ENCODE data around the gene OR6C70.
"Not testable (repeated sequence)": the region's sequence is repeated elsewhere in the genome, so short reads cannot be mapped to it uniquely, and the experiment has no call there.

OR6C70 gene

DNA sequence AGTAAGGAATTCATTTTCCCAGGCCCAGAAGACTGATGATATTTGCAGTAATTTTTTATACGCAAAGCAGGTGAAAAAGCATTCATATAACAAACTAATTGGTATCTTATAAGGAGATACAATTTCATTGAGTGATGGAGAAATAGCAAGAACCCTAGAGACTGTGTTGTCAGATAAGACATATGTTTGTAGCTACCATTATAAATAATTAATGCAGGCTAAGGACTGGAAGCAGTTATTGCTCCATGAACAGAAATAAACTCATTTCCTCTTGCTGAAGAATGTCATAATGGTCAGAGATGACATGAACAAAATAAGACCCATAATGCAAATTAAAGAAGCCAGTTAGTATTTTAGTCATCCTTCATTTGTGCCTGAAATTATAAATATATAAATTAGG is 24.6 kb downstream of the OR6C70 start:
- TF ChIP-seq, protein P1, sequence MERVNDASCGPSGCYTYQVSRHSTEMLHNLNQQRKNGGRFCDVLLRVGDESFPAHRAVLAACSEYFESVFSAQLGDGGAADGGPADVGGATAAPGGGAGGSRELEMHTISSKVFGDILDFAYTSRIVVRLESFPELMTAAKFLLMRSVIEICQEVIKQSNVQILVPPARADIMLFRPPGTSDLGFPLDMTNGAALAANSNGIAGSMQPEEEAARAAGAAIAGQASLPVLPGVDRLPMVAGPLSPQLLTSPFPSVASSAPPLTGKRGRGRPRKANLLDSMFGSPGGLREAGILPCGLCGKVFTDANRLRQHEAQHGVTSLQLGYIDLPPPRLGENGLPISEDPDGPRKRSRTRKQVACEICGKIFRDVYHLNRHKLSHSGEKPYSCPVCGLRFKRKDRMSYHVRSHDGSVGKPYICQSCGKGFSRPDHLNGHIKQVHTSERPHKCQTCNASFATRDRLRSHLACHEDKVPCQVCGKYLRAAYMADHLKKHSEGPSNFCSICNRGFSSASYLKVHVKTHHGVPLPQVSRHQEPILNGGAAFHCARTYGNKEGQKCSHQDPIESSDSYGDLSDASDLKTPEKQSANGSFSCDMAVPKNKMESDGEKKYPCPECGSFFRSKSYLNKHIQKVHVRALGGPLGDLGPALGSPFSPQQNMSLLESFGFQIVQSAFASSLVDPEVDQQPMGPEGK (CRISPR knock-in tag; IDR thresholded peaks at IDR 0.05; ENCODE audit: borderline replicate concordance): no peak
- TF ChIP-seq ARNTL (CRISPR knock-in tag; IDR thresholded peaks at IDR 0.05; ENCODE audit: borderline replicate concordance, low read depth) (no peak), ZNF70 (CRISPR knock-in tag; IDR thresholded peaks at IDR 0.05) (no peak), ZNF8 (CRISPR knock-in tag; IDR thresholded peaks at IDR 0.05) (no peak), ZC3H10 (CRISPR knock-in tag; IDR thresholded peaks at IDR 0.05) (no peak), ZFP30 (CRISPR knock-in tag; IDR thresholded peaks at IDR 0.05) (no peak)
- TF ChIP-seq, protein P2, sequence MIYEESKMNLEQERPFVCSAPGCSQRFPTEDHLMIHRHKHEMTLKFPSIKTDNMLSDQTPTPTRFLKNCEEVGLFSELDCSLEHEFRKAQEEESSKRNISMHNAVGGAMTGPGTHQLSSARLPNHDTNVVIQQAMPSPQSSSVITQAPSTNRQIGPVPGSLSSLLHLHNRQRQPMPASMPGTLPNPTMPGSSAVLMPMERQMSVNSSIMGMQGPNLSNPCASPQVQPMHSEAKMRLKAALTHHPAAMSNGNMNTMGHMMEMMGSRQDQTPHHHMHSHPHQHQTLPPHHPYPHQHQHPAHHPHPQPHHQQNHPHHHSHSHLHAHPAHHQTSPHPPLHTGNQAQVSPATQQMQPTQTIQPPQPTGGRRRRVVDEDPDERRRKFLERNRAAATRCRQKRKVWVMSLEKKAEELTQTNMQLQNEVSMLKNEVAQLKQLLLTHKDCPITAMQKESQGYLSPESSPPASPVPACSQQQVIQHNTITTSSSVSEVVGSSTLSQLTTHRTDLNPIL (CRISPR knock-in tag; IDR thresholded peaks at IDR 0.05; ENCODE audit: low read depth): no peak
- TF ChIP-seq, protein P3, sequence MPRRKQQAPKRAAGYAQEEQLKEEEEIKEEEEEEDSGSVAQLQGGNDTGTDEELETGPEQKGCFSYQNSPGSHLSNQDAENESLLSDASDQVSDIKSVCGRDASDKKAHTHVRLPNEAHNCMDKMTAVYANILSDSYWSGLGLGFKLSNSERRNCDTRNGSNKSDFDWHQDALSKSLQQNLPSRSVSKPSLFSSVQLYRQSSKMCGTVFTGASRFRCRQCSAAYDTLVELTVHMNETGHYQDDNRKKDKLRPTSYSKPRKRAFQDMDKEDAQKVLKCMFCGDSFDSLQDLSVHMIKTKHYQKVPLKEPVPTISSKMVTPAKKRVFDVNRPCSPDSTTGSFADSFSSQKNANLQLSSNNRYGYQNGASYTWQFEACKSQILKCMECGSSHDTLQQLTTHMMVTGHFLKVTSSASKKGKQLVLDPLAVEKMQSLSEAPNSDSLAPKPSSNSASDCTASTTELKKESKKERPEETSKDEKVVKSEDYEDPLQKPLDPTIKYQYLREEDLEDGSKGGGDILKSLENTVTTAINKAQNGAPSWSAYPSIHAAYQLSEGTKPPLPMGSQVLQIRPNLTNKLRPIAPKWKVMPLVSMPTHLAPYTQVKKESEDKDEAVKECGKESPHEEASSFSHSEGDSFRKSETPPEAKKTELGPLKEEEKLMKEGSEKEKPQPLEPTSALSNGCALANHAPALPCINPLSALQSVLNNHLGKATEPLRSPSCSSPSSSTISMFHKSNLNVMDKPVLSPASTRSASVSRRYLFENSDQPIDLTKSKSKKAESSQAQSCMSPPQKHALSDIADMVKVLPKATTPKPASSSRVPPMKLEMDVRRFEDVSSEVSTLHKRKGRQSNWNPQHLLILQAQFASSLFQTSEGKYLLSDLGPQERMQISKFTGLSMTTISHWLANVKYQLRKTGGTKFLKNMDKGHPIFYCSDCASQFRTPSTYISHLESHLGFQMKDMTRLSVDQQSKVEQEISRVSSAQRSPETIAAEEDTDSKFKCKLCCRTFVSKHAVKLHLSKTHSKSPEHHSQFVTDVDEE (CRISPR knock-in tag; IDR thresholded peaks at IDR 0.05): no peak
- no peak for ATAC-seq

DNA sequence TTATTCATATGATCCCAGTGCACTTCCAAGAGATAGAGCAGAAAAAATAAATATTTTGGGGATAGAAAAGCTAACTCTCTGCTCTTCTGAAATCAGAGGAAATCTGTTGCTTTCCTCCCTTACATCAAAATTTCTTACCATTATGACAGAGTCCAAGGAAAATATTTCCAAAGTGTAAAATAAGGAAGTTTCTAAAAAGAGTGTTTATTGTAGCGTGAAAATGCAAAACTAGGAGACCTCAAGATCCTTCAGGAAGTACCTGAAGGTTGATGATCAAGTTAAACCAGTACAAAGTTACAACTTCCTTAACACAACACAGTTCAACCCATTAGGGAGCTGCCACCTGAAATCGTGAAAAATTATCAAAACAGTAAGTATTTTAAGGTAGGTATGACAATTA is 26.2 kb downstream of the OR6C70 start, which contains the start of gene OR6C2:
Gene OR6C2 (plus strand): TSS at position 301 of the 400 bp plus-strand sequence. CDS start 8,138 bp downstream, outside the sequence.
- ATAC-seq: no peak
- TF ChIP-seq TCF4 (CRISPR knock-in tag; IDR thresholded peaks at IDR 0.05; ENCODE audit: borderline replicate concordance) (no peak), BACH2 (CRISPR knock-in tag; IDR thresholded peaks at IDR 0.05; ENCODE audit: borderline replicate concordance) (no peak), ZNF565 (CRISPR knock-in tag; conservative IDR thresholded peaks at IDR 0.05; ENCODE audit: low read depth) (no peak), PPARA (CRISPR knock-in tag; IDR thresholded peaks at IDR 0.05; ENCODE audit: borderline replicate concordance) (no peak), ARNTL (CRISPR knock-in tag; IDR thresholded peaks at IDR 0.05; ENCODE audit: borderline replicate concordance, low read depth) (no peak), ESRRG (CRISPR knock-in tag; IDR thresholded peaks at IDR 0.05) (no peak), ZFP30 (CRISPR knock-in tag; IDR thresholded peaks at IDR 0.05) (no peak), ZFP3 (CRISPR knock-in tag; IDR thresholded peaks at IDR 0.05) (no peak), ZNF70 (CRISPR knock-in tag; IDR thresholded peaks at IDR 0.05) (no peak), ZNF8 (CRISPR knock-in tag; IDR thresholded peaks at IDR 0.05) (no peak), GLIS3 (CRISPR knock-in tag; IDR thresholded peaks at IDR 0.05) (no peak), OSR1 (CRISPR knock-in tag; IDR thresholded peaks at IDR 0.05) (no peak)
- TF ChIP-seq, protein P4, sequence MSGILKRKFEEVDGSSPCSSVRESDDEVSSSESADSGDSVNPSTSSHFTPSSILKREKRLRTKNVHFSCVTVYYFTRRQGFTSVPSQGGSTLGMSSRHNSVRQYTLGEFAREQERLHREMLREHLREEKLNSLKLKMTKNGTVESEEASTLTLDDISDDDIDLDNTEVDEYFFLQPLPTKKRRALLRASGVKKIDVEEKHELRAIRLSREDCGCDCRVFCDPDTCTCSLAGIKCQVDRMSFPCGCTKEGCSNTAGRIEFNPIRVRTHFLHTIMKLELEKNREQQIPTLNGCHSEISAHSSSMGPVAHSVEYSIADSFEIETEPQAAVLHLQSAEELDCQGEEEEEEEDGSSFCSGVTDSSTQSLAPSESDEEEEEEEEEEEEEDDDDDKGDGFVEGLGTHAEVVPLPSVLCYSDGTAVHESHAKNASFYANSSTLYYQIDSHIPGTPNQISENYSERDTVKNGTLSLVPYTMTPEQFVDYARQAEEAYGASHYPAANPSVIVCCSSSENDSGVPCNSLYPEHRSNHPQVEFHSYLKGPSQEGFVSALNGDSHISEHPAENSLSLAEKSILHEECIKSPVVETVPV (CRISPR knock-in tag; IDR thresholded peaks at IDR 0.05): no peak
- TF ChIP-seq, protein P2 (CRISPR knock-in tag; IDR thresholded peaks at IDR 0.05; ENCODE audit: low read depth): no peak
- TF ChIP-seq, protein P5, sequence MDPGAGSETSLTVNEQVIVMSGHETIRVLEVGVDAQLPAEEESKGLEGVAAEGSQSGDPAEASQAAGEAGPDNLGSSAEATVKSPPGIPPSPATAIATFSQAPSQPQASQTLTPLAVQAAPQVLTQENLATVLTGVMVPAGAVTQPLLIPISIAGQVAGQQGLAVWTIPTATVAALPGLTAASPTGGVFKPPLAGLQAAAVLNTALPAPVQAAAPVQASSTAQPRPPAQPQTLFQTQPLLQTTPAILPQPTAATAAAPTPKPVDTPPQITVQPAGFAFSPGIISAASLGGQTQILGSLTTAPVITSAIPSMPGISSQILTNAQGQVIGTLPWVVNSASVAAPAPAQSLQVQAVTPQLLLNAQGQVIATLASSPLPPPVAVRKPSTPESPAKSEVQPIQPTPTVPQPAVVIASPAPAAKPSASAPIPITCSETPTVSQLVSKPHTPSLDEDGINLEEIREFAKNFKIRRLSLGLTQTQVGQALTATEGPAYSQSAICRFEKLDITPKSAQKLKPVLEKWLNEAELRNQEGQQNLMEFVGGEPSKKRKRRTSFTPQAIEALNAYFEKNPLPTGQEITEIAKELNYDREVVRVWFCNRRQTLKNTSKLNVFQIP (CRISPR knock-in tag; IDR thresholded peaks at IDR 0.05; ENCODE audit: borderline replicate concordance, low read depth): no peak

DNA sequence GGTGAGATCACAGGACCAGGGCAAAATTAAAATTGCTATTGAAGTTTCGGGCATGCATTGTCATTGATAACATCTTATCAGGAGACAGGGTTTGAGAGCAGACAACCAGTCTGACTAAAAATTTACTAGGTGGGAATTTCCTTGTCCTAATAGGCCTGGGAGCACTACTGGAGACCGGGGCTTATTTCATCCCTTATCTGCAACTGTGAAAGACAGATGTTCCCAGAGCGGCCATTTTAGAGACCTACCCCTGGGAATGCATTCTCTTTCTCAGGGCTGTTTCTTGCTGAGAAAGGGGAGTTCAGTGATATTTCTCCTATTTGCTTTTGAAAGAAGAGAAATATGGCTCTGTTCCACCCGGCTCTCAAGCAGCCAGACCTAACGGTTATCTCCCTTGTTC is 28.7 kb downstream of the OR6C70 start:
- ATAC-seq: not testable (repeated sequence)

All from SK-N-SH treated with all-trans-retinoic acid at 6 μM for 48 hours (cell line).